G401 (cell line): ENCODE data around the gene NR3C1. TPM values are rescaled to one million over a fixed set of nuclear protein-coding genes. Genes with fewer than 3 reads are reported as not detected.

Experiments
- DNase-seq: peaks from one replicate; pipeline ENCODE4 v3.0.0-alpha.2; 2015; ENCODE audit warnings: low spot score
- in situ Hi-C: cut with HindIII; loops from 2 replicates; pipeline ENCODE4 v1.10.0; 2016; ENCODE audit warnings: low sequenced_read_pairs, mixed read lengths
- total RNA-seq: library from RNA; depleted of rRNA; stranded (reverse); fragments of >200 nt; shearing (Covaris generic); gene quantifications from 2 replicates; pipeline ENCODE4 v1.2.3, GENCODE V29; 2014

The NR3C1 gene
- total RNA-seq, 1 experiment from 2014 or later: not detected

- in situ Hi-C loops: no loop called here
Measured at GRCh38 chr5:143231973-143232812, 171.3 kb downstream of the NR3C1 start.

GRCh38 chr5:143231416-143231815 lies 172.1 kb downstream of the NR3C1 start:
- in situ Hi-C loops: no loop called here
- no peak for DNase-seq

More at GRCh38 chr5:143231973-143232812, 171.3 kb downstream of the NR3C1 start:
- no peak for DNase-seq

DNA sequence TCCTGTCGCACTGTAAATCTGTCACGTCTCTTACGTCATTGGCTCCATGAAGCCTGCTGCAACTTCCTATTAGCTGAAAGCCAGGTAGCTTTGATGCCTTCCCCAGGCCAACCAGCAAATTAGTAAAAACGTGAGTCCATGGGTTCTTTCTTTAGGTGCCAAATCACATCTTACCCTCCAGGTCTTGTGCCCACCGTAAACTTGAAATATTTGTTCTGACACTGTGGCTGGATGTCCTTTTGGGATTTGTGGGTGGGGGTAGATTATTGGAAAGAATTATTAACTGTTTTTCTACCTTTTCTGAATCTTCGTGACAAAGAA lies 172.8 kb downstream of the NR3C1 start:
- in situ Hi-C loops: no loop called here
- no peak for DNase-seq

- DNase-seq: peak; percentile 59
- in situ Hi-C loops: no loop called here
Measured at GRCh38 chr5:143229896-143230675, 173.4 kb downstream of the NR3C1 start.

DNA sequence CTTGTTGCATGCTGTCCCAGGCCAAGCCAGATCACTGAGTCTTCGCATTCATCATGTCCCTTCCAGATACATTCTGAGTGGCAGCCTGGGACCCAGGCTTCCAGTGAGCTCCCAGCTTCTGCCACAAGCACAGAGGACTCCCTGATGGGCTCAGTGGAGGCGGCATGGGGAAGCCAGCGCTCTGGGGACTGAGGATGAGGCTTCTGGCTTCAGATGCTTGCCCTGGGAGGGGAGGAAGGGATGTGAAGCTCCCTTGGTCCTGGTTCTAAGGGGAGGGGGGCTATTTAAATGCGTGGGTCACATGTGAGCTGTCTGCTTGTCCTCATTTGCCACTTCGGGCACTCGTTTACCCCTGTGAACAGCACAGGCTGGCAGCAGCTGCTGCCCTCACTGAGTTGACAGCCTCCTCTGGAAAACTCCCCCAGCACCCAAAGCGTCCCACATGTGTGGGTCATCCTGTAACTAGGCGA lies 174.0 kb downstream of the NR3C1 start:
- in situ Hi-C loops: no loop called here
- no peak for DNase-seq

DNA sequence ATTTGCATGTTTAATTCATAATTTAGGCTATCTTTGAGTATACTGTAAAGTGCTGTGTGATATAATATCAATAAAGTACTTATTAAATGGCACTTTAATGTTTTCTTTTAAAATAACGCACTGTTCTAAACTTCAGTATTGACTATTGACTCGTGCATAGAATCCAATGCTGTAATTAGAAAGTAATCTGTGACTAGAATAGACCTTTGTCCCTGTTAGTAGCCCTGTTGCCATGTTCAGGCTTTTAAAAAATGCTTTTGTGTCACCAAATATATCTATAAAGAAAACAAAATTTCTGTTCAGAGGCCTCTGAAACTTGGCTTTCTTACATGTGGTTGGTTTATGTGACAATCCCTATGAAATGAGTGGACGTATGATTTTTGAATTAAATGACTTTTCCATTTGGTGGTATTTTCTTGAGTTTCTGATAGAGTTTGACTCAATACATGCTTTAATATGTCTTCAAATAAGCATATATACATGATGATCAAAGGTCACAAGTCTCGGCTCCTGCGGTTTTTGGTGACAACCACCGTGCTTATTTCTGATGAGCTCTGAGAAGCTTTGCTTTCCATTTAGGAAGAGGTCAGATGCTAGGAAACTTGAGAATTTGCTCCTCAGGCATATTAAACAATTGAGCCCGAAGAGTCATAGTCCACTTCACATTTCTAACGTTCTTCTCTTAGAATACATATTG lies 174.7 kb downstream of the NR3C1 start:
- no peak for DNase-seq
- in situ Hi-C loops: no loop called here
